Skeletal muscle tissue (tissue), 4 donors: ENCODE results near the gene CDH22. TPM values are rescaled to one million over a fixed set of nuclear protein-coding genes. Genes with fewer than 3 reads are reported as not detected.

Source experiments
- H3K27ac ChIP-seq: one replicate; pipeline ENCODE4 v1.7.0; 2013; ENCODE audit warnings: mild to moderate bottlenecking, low read depth, low read length, inconsistent platforms
- H3K27me3 ChIP-seq, 3 donors: one replicate each; pipeline ENCODE4 v1.7.0; 2013; ENCODE audit warnings: low read length in 3 of 3; ENCODE audit not compliant: control insufficient read depth in 3 of 3, insufficient read depth in 3 of 3
- H3K36me3 ChIP-seq, 3 donors: one replicate each; pipeline ENCODE4 v1.7.0; 2013; ENCODE audit warnings: low read length in 3 of 3; ENCODE audit not compliant: control insufficient read depth in 3 of 3, insufficient read depth in 3 of 3
- H3K4me1 ChIP-seq, 3 donors: one replicate each; pipeline ENCODE4 v1.7.0; 2013; ENCODE audit warnings: low read length in 3 of 3, mild to moderate bottlenecking in 3 of 3; ENCODE audit not compliant: control insufficient read depth in 3 of 3, insufficient read depth in 3 of 3
- H3K4me3 ChIP-seq, 3 donors: one replicate each; pipeline ENCODE4 v1.7.0; 2013; ENCODE audit warnings: low read length in 3 of 3
- H3K9ac ChIP-seq, 3 donors: one replicate each; pipeline ENCODE4 v1.7.0; 2013; ENCODE audit warnings: low read length in 3 of 3, mild to moderate bottlenecking in 3 of 3, moderate library complexity in 2 of 3, low read depth in 1 of 3
- H3K9me3 ChIP-seq, 3 donors: one replicate each; pipeline ENCODE4 v1.7.0; 2013; ENCODE audit warnings: low read length in 3 of 3; ENCODE audit not compliant: control insufficient read depth in 3 of 3
- total RNA-seq: library from RNA; depleted of rRNA; stranded (reverse); fragments of >200 nt; gene quantifications from one replicate; pipeline ENCODE4 v1.2.3, GENCODE V29; 2014
- donor health status: Osteomylitis.

Gene CDH22
- total RNA-seq, 1 donor from 2014 or later = 0.52 TPM

GRCh38 chr20:46261456-46262253, 46.6 kb downstream of the CDH22 start:
- H3K4me3 ChIP-seq = no peak overlapping the region

GRCh38 chr20:46260936-46261454, 47.3 kb downstream of the CDH22 start:
- H3K27me3 ChIP-seq = peaks cover 4 to 20% (median 14%) of the 10 kb centered on the region in 3 donors

More at GRCh38 chr20:46261456-46262253, 46.6 kb downstream of the CDH22 start:
- H3K4me1 ChIP-seq = peaks cover 8 to 19% (median 14%) of the 10 kb centered on the region in 3 donors
- no peak overlapping the region for H3K27ac ChIP-seq
- peaks cover 11 to 20% (median 17%) of the 10 kb centered on the region in 3 donors for H3K27me3 ChIP-seq
- no peak overlapping the region for H3K9ac ChIP-seq
- no peaks in the 10 kb centered on the region for H3K36me3 ChIP-seq
- no peaks in the 10 kb centered on the region for H3K9me3 ChIP-seq

GRCh38 chr20:46260480-46260879, 47.8 kb downstream of the CDH22 start:
- Histone ChIP-seq H3K27me3 (peaks cover 4 to 18% (median 15%) of the 10 kb centered on the region in 3 donors), H3K9ac (no peak overlapping the region), H3K27ac (peak overlapping the region; percentile 46), H3K36me3 (no peaks in the 10 kb centered on the region), H3K4me3 (no peak overlapping the region), H3K4me1 (peaks cover 8 to 21% (median 14%) of the 10 kb centered on the region in 3 donors), H3K9me3 (no peaks in the 10 kb centered on the region)

More at GRCh38 chr20:46260936-46261454, 47.3 kb downstream of the CDH22 start:
- Histone ChIP-seq H3K4me3 (no peak overlapping the region), H3K4me1 (peaks cover 8 to 19% (median 14%) of the 10 kb centered on the region in 3 donors), H3K27ac (peak overlapping the region; percentile 46), H3K9me3 (no peaks in the 10 kb centered on the region), H3K36me3 (no peaks in the 10 kb centered on the region), H3K9ac (no peak overlapping the region)

GRCh38 chr20:46259260-46259859, 48.9 kb downstream of the CDH22 start:
- no peak overlapping the region for H3K27ac ChIP-seq
- no peaks in the 10 kb centered on the region for H3K36me3 ChIP-seq
- no peak overlapping the region for H3K4me3 ChIP-seq
- no peaks in the 10 kb centered on the region for H3K9me3 ChIP-seq
- H3K9ac ChIP-seq = no peak overlapping the region
- H3K27me3 ChIP-seq = peaks cover 4 to 20% (median 13%) of the 10 kb centered on the region in 3 donors
- H3K4me1 ChIP-seq = peaks cover 8 to 21% (median 14%) of the 10 kb centered on the region in 3 donors

- H3K9ac ChIP-seq = no peak overlapping the region
- no peak overlapping the region for H3K4me3 ChIP-seq
- peaks cover 8 to 21% (median 14%) of the 10 kb centered on the region in 3 donors for H3K4me1 ChIP-seq
- H3K27ac ChIP-seq = no peak overlapping the region
- H3K9me3 ChIP-seq = no peaks in the 10 kb centered on the region
- peaks cover 14 to 32% (median 22%) of the 10 kb centered on the region in 3 donors for H3K27me3 ChIP-seq
- no peaks in the 10 kb centered on the region for H3K36me3 ChIP-seq
These were observed 50.4 kb downstream of the CDH22 start for GRCh38 chr20:46257887-46258286.

- H3K36me3 ChIP-seq = no peaks in the 10 kb centered on the region
- H3K4me1 ChIP-seq = peaks cover 4 to 15% (median 8%) of the 10 kb centered on the region in 3 donors
- H3K4me3 ChIP-seq = no peak overlapping the region
- no peaks in the 10 kb centered on the region for H3K9me3 ChIP-seq
- H3K9ac ChIP-seq = no peak overlapping the region
- H3K27ac ChIP-seq = no peak overlapping the region
- H3K27me3 ChIP-seq = peaks cover 29 to 45% (median 38%) of the 10 kb centered on the region in 3 donors
These were observed 52.0 kb downstream of the CDH22 start for GRCh38 chr20:46256293-46256692.

GRCh38 chr20:46255440-46256104, 52.7 kb downstream of the CDH22 start:
- no peaks in the 10 kb centered on the region for H3K9me3 ChIP-seq
- peaks cover 4 to 8% (median 4%) of the 10 kb centered on the region in 3 donors for H3K4me1 ChIP-seq
- H3K36me3 ChIP-seq = no peaks in the 10 kb centered on the region
- peaks cover 34 to 53% (median 45%) of the 10 kb centered on the region in 3 donors for H3K27me3 ChIP-seq
- no peak overlapping the region for H3K4me3 ChIP-seq
- no peak overlapping the region for H3K27ac ChIP-seq
- no peak overlapping the region for H3K9ac ChIP-seq

GRCh38 chr20:46253391-46253790, 54.9 kb downstream of the CDH22 start:
- H3K27me3 ChIP-seq = peaks cover 51 to 65% (median 60%) of the 10 kb centered on the region in 3 donors
- H3K4me3 ChIP-seq = no peak overlapping the region
- H3K36me3 ChIP-seq = no peaks in the 10 kb centered on the region
- no peak overlapping the region for H3K27ac ChIP-seq
- H3K9me3 ChIP-seq = no peaks in the 10 kb centered on the region
- H3K9ac ChIP-seq = no peak overlapping the region
- H3K4me1 ChIP-seq = peaks cover 0 to 2% (median 0%) of the 10 kb centered on the region in 3 donors

- no peak overlapping the region for H3K9ac ChIP-seq
- no peak overlapping the region for H3K4me3 ChIP-seq
- peaks cover 56 to 66% (median 59%) of the 10 kb centered on the region in 3 donors for H3K27me3 ChIP-seq
- H3K27ac ChIP-seq = no peak overlapping the region
- no peaks in the 10 kb centered on the region for H3K36me3 ChIP-seq
- no peaks in the 10 kb centered on the region for H3K9me3 ChIP-seq
- H3K4me1 ChIP-seq = peaks cover 0 to 2% (median 0%) of the 10 kb centered on the region in 3 donors
These were observed 55.8 kb downstream of the CDH22 start for GRCh38 chr20:46252352-46253091.
